H1 (cell line): Measurements from ENCODE around the gene SLC30A10. TPM values are rescaled to one million over a fixed set of nuclear protein-coding genes. Genes with fewer than 3 reads are reported as not detected.

Experiments used
- CTCF ChIA-PET: fragments of 300-600 bp; sonication (Branson Sonifier 250); formaldehyde crosslinking; loops from one replicate; lab custom pipeline; 2021; ENCODE audit not compliant: partially characterized antibody; lab: Charles Lee
- POLR2A ChIA-PET: fragments of 300-600 bp; sonication (Branson Sonifier 250); formaldehyde crosslinking; loops from one replicate; lab custom pipeline; 2021; ENCODE audit warnings: inconsistent platforms; ENCODE audit not compliant: partially characterized antibody; lab: Charles Lee
- DNase-seq, 2 experiments: peaks; one replicate each; pipeline versions ENCODE4 v3.0.0 to v3.0.0-alpha.2; 2010 to 2022; ENCODE audit warnings: low spot score in 2 of 2, low read depth in 1 of 2, mixed read lengths in 1 of 2
- FAIRE-seq: peaks from 2 replicates; lab custom pipeline; 2011; peaks lifted over from hg19 to GRCh38; lab: Jason Lieb, UNC
- H2AFZ ChIP-seq: 2 replicates; pipeline ENCODE4 v1.8.1; 2012; ENCODE audit warnings: low read length, inconsistent platforms
- H2AK5ac ChIP-seq: 2 replicates; pipeline ENCODE4 v1.6.1; 2013; ENCODE audit warnings: low read depth, low read length
- H2BK120ac ChIP-seq: replicated peaks from 2 replicates; pipeline ENCODE3; 2013; ENCODE audit warnings: low read depth, low read length, inconsistent platforms
- H2BK12ac ChIP-seq: 2 replicates; pipeline ENCODE4 v1.6.1; 2013; ENCODE audit warnings: low read depth, low read length
- H2BK15ac ChIP-seq: 2 replicates; pipeline ENCODE4 v1.6.1; 2013; ENCODE audit warnings: low read length
- H2BK20ac ChIP-seq: 2 replicates; pipeline ENCODE4 v1.6.1; 2013; ENCODE audit warnings: low read length
- H2BK5ac ChIP-seq: 2 replicates; pipeline ENCODE4 v1.6.1; 2013; ENCODE audit warnings: low read depth, low read length
- H3K14ac ChIP-seq: 2 replicates; pipeline ENCODE4 v1.6.1; 2013; ENCODE audit warnings: inconsistent platforms; ENCODE audit not compliant: insufficient read length
- H3K18ac ChIP-seq: 2 replicates; pipeline ENCODE4 v1.6.1; 2013; ENCODE audit warnings: low read length; ENCODE audit errors: extremely low read depth
- H3K23ac ChIP-seq: 2 replicates; pipeline ENCODE4 v1.6.1; 2013; ENCODE audit warnings: inconsistent platforms; ENCODE audit not compliant: insufficient read length
- H3K23me2 ChIP-seq: 2 replicates; pipeline ENCODE4 v1.6.1; 2013; ENCODE audit warnings: low read depth, low read length
- H3K27ac ChIP-seq: 2 replicates; pipeline ENCODE4 v1.6.1; 2011; ENCODE audit warnings: low read depth, low read length, inconsistent platforms
- H3K27me3 ChIP-seq, 4 experiments: replicated peaks in 1 of 4; 1 replicate in 1 of 4; 2 replicates in 3 of 4; pipeline versions ENCODE4 v1.6.1 to v1.8.1; 2011 to 2013; ENCODE audit warnings: low read length in 3 of 4, mild to moderate bottlenecking in 3 of 4, inconsistent platforms in 2 of 4, mixed read lengths in 2 of 4, moderate library complexity in 1 of 4; ENCODE audit not compliant: control insufficient read depth in 3 of 4, insufficient read depth in 3 of 4; ENCODE audit errors: extremely low read depth in 1 of 4
- H3K36me3 ChIP-seq, 4 experiments: 2 replicates each; pipeline versions ENCODE4 v1.6.1 to v1.8.1; 2011 to 2013; ENCODE audit warnings: mild to moderate bottlenecking in 4 of 4, low read length in 3 of 4, moderate library complexity in 2 of 4, control low read depth in 1 of 4, inconsistent platforms in 1 of 4; ENCODE audit not compliant: insufficient read depth in 4 of 4, control insufficient read depth in 2 of 4
- H3K4ac ChIP-seq: replicated peaks from 2 replicates; pipeline ENCODE3; 2013; ENCODE audit warnings: low read length, low read depth, mixed read lengths, inconsistent platforms; ENCODE audit not compliant: insufficient read length
- H3K4me1 ChIP-seq, 4 experiments: replicated peaks in 1 of 4; 1 replicate in 1 of 4; 2 replicates in 3 of 4; pipeline versions ENCODE4 v1.6.1 to v1.8.1; 2011 to 2013; ENCODE audit warnings: low read length in 3 of 4, inconsistent platforms in 2 of 4, mixed read lengths in 1 of 4; ENCODE audit not compliant: insufficient read depth in 4 of 4, control insufficient read depth in 3 of 4
- H3K4me2 ChIP-seq, 2 experiments: 2 replicates each; pipeline versions ENCODE4 v1.6.1 to v1.8.1; 2011 to 2013; ENCODE audit warnings: low read depth in 2 of 2, low read length in 2 of 2, control low read depth in 1 of 2, inconsistent platforms in 1 of 2, mild to moderate bottlenecking in 1 of 2; ENCODE audit not compliant: insufficient read depth in 1 of 2
- H3K4me3 ChIP-seq, 4 experiments: fragments of 200-600, 300-600 bp in 1 of 4; sonication (generic), shearing (Covaris generic), sonication (Bioruptor Twin) in 1 of 4; 2 replicates each; pipeline versions ENCODE4 v1.5.1 to v1.8.1; 2011 to 2016; ENCODE audit warnings: low read length in 4 of 4, low read depth in 3 of 4, control low read depth in 2 of 4, inconsistent platforms in 2 of 4, mild to moderate bottlenecking in 2 of 4, mixed read lengths in 1 of 4, moderate library complexity in 1 of 4; ENCODE audit not compliant: insufficient read depth in 2 of 4; ENCODE audit errors: extremely low read depth in 1 of 4
- H3K56ac ChIP-seq: replicated peaks from 2 replicates; pipeline ENCODE3; 2013; ENCODE audit warnings: low read depth, mild to moderate bottlenecking, mixed read lengths, low read length, inconsistent platforms; ENCODE audit not compliant: insufficient read length
- H3K79me1 ChIP-seq: 2 replicates; pipeline ENCODE4 v1.6.1; 2013; ENCODE audit warnings: low read depth, low read length, control low read depth
- H3K79me2 ChIP-seq, 2 experiments: 2 replicates each; pipeline versions ENCODE4 v1.6.1 to v1.8.1; 2012 to 2013; ENCODE audit warnings: low read length in 2 of 2, mild to moderate bottlenecking in 2 of 2, inconsistent platforms in 1 of 2; ENCODE audit not compliant: insufficient read depth in 2 of 2, control insufficient read depth in 1 of 2
- H3K9ac ChIP-seq, 4 experiments: replicated peaks in 1 of 4; 1 replicate in 1 of 4; 2 replicates in 3 of 4; pipeline versions ENCODE4 v1.6.1 to v1.8.1; 2011 to 2013; ENCODE audit warnings: low read depth in 3 of 4, low read length in 3 of 4, control low read depth in 2 of 4, mild to moderate bottlenecking in 2 of 4, moderate library complexity in 2 of 4, inconsistent platforms in 1 of 4; ENCODE audit errors: extremely low read depth in 1 of 4
- H3K9me3 ChIP-seq, 2 experiments: 2 replicates each; pipeline versions ENCODE4 v1.6.1 to v1.8.1; 2012 to 2013; ENCODE audit warnings: mild to moderate bottlenecking in 2 of 2, moderate library complexity in 2 of 2, control low read depth in 1 of 2, inconsistent platforms in 1 of 2, low read depth in 1 of 2, low read length in 1 of 2, mixed read lengths in 1 of 2; ENCODE audit not compliant: insufficient read depth in 2 of 2
- H4K20me1 ChIP-seq, 2 experiments: replicated peaks in 1 of 2; 2 replicates each; pipeline versions ENCODE3 to v1.8.1; 2011 to 2013; ENCODE audit warnings: inconsistent platforms in 2 of 2, low read length in 2 of 2, mild to moderate bottlenecking in 1 of 2; ENCODE audit not compliant: insufficient read depth in 2 of 2, control insufficient read depth in 1 of 2
- H4K5ac ChIP-seq: 2 replicates; pipeline ENCODE4 v1.6.1; 2013; ENCODE audit warnings: low read length, low read depth, mixed read lengths, inconsistent platforms; ENCODE audit not compliant: insufficient read length
- H4K8ac ChIP-seq: 2 replicates; pipeline ENCODE4 v1.8.0; 2013; ENCODE audit warnings: mild to moderate bottlenecking, moderate library complexity, low read length, inconsistent platforms; ENCODE audit not compliant: insufficient read depth; ENCODE audit errors: extremely low read depth
- H4K91ac ChIP-seq: replicated peaks from 2 replicates; pipeline ENCODE3; 2013; ENCODE audit warnings: low read length, mixed read lengths, inconsistent platforms; ENCODE audit not compliant: insufficient read length
- RNF2 ChIP-seq: fragments of 200-900, 300-1000 bp; sonication (generic); IDR thresholded peaks from 2 replicates; pipeline ENCODE4 v1.7.1; 2016; ENCODE audit warnings: borderline replicate concordance, low read depth, mild to moderate bottlenecking, antibody characterized with exemption, low read length; ENCODE audit not compliant: poor library complexity, severe bottlenecking; ENCODE audit errors: missing control alignments
- TBP ChIP-seq: IDR thresholded peaks from 2 replicates; pipeline ENCODE4 v1.6.1; 2011; ENCODE audit warnings: low read depth, low read length, improper control_type of control experiment
- YY1 ChIP-seq: IDR thresholded peaks from 2 replicates; pipeline ENCODE4 v1.6.1; 2011; ENCODE audit warnings: low read depth, mild to moderate bottlenecking, low read length
- polyA plus RNA-seq, 7 experiments: library from polyadenylated mRNA; depleted of rRNA in 3 of 7; stranded (reverse) in 5 of 7; unstranded in 2 of 7; fragments of >200 nt in 5 of 7; fragments of 200-250 nt in 2 of 7; gene quantifications; 1 replicate in 5 of 7; 2 replicates in 1 of 7; 4 replicates in 1 of 7; pipeline versions ENCODE4 v1.2.1 to v1.2.3, GENCODE V29; 2011 to 2013; ENCODE audit warnings: missing spikeins in 2 of 7, mixed read lengths in 2 of 7
- total RNA-seq: library from RNA; stranded (reverse); fragmentation: NEBNext Ultra II Directional; extraction: Animal tissue kit (Norgen Biotek cat#: 25700); gene quantifications from 2 replicates; pipeline ENCODE4 v1.2.1, GENCODE V29; 2021

The SLC30A10 gene
- total and polyA plus RNA-seq, 2 of the 8 experiments (the other 6 are each of a cell fraction or from before 2014, with no cell fraction given) = 0.23 to 0.61 TPM

DNA sequence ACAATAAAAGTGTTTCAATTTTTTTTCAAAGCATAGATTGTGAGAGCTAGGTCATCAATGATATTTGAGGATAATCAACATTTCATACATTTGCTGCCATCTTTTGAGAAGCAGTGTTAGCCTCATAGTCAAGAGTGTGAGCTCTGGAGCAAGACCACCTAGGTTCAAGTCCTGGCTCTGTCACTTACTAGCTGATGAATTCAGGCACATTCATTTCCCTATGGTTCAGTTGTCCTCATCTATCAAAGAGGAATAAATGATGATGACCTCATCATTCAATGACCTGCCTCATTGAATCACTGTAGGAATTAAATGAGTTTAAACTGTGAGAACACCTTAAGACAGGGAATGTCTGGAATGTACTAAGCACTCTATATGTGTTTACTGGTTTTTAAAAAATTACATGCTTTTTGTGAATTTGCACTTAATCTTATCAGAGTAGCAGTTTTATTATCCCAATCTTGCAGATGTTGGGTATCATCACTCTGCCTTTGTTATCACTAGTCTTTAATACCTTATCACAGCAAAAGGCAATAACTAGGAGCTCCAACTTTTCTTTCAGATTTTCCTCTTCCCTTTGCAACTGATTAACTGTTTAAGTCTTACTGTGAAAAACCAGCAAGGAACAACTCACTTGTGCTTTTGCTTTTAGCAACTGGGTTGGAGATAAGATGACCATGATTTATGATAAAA is 47.4 kb downstream of the SLC30A10 start:
- ChIA-PET CTCF (interaction anchor here (0.7 to 0.9 kb wide), 2 partner anchors 26 to 929 kb away, joined by 3 to 4 read pairs; no protein-coding TSS in a partner anchor), POLR2A (no interaction called here)
- Histone ChIP-seq H3K23me2 (no peaks in the 10 kb centered on the region), H2AFZ (0 out of 2 replicates have a peak overlapping the region, but pooled peaks have one; percentile 37), H3K18ac (no peak overlapping the region), H4K5ac (no peak overlapping the region), H3K4me3 (no peak overlapping the region), H3K79me2 (no peaks in the 10 kb centered on the region), H3K14ac (no peak overlapping the region), H4K8ac (no peak overlapping the region), H3K56ac (no peak overlapping the region), H3K27ac (no peak overlapping the region), H3K36me3 (no peaks in the 10 kb centered on the region), H2AK5ac (no peak overlapping the region), H3K9me3 (no peaks in the 10 kb centered on the region), H3K79me1 (no peaks in the 10 kb centered on the region), H4K91ac (no peak overlapping the region), H3K27me3 (no peaks in the 10 kb centered on the region), H4K20me1 (no peaks in the 10 kb centered on the region), H2BK20ac (no peak overlapping the region), H3K4me2 (no peak overlapping the region), H3K23ac (no peak overlapping the region), H3K9ac (no peak overlapping the region), H3K4me1 (no peaks in the 10 kb centered on the region), H3K4ac (no peak overlapping the region), H2BK5ac (no peak overlapping the region), H2BK120ac (no peak overlapping the region), H2BK12ac (no peak overlapping the region), H2BK15ac (no peak overlapping the region)
- FAIRE-seq = no peak
- no peak for DNase-seq
- TF ChIP-seq YY1 (no peak), TBP (peak; percentile 52), RNF2 (no peak)
